GM23338 (cell line): ENCODE measurements around the gene PPP2R2B. TPM values are rescaled to one million over a fixed set of nuclear protein-coding genes. Genes with fewer than 3 reads are reported as not detected.

Experiments used
- ATAC-seq: fragments of 200-7000 bp; cut with Tn5 transposase; 3 replicates; pipeline ENCODE4 v1.9.1; 2020
- DNase-seq: peaks from one replicate; pipeline ENCODE4 v3.0.0-alpha.2; 2015; ENCODE audit warnings: low spot score
- H2AFZ ChIP-seq: fragments of 200-600 bp; sonication (generic); 2 replicates; pipeline ENCODE4 v1.8.0; 2016; ENCODE audit warnings: antibody characterized with exemption, mild to moderate bottlenecking, moderate library complexity
- H3F3A ChIP-seq: fragments of 200-600 bp; sonication (generic); replicated peaks from 2 replicates; pipeline ENCODE4 v1.8.0; 2017; ENCODE audit warnings: antibody characterized with exemption, mixed run types, low read depth
- H3K27ac ChIP-seq: fragments of 200-600 bp; sonication (generic); 2 replicates; pipeline ENCODE4 v1.6.1; 2016; ENCODE audit warnings: low read depth
- H3K27me3 ChIP-seq: fragments of 200-600 bp; sonication (generic); 2 replicates; pipeline ENCODE4 v1.8.0; 2016; ENCODE audit warnings: mild to moderate bottlenecking, mixed run types, moderate library complexity; ENCODE audit not compliant: insufficient read depth
- H3K36me3 ChIP-seq: fragments of 200-600 bp; sonication (generic); 2 replicates; pipeline ENCODE4 v1.8.0; 2016; ENCODE audit warnings: mild to moderate bottlenecking; ENCODE audit not compliant: insufficient read depth
- H3K4me1 ChIP-seq: fragments of 200-600 bp; sonication (generic); 2 replicates; pipeline ENCODE4 v1.8.0; 2016; ENCODE audit warnings: mild to moderate bottlenecking, moderate library complexity; ENCODE audit not compliant: insufficient read depth
- H3K4me2 ChIP-seq: fragments of 200-600 bp; sonication (generic); 2 replicates; pipeline ENCODE4 v1.7.1; 2017; ENCODE audit warnings: mixed run types
- H3K4me3 ChIP-seq: fragments of 200-600 bp; sonication (generic); 2 replicates; pipeline ENCODE4 v1.6.1; 2016; ENCODE audit warnings: mixed run types
- H3K79me2 ChIP-seq: fragments of 200-600 bp; sonication (generic); replicated peaks from 2 replicates; pipeline ENCODE4 v1.8.0; 2017; ENCODE audit warnings: mild to moderate bottlenecking; ENCODE audit not compliant: insufficient read depth
- H3K9me2 ChIP-seq: fragments of 200-600 bp; sonication (generic); 2 replicates; pipeline ENCODE4 v1.8.0; 2017; ENCODE audit not compliant: insufficient read depth
- H4K20me1 ChIP-seq: fragments of 200-600 bp; sonication (generic); replicated peaks from 2 replicates; pipeline ENCODE4 v1.8.0; 2017; ENCODE audit warnings: mild to moderate bottlenecking; ENCODE audit not compliant: insufficient read depth
- H3K27ac Mint-ChIP-seq: 2 replicates; pipeline ENCODE4 v1.8.0; 2020; ENCODE audit warnings: inconsistent platforms, mild to moderate bottlenecking, moderate library complexity, mixed read lengths
- H3K27me3 Mint-ChIP-seq: 3 replicates; pipeline ENCODE4 v1.8.0; 2022; ENCODE audit warnings: low read depth, mild to moderate bottlenecking, moderate library complexity, mixed read lengths, inconsistent platforms; ENCODE audit not compliant: insufficient read depth, poor library complexity
- H3K36me3 Mint-ChIP-seq: 3 replicates; pipeline ENCODE4 v1.8.0; 2021; ENCODE audit warnings: low read depth, mild to moderate bottlenecking, inconsistent platforms, moderate library complexity, mixed read lengths
- H3K4me1 Mint-ChIP-seq: 3 replicates; pipeline ENCODE4 v1.8.0; 2020; ENCODE audit warnings: mild to moderate bottlenecking, inconsistent platforms, mixed read lengths
- H3K4me3 Mint-ChIP-seq: 3 replicates; pipeline ENCODE4 v1.8.0; 2021; ENCODE audit warnings: moderate library complexity, mild to moderate bottlenecking, inconsistent platforms, mixed read lengths
- H3K9me3 Mint-ChIP-seq: 3 replicates; pipeline ENCODE4 v1.8.0; 2020; ENCODE audit warnings: moderate library complexity, mild to moderate bottlenecking, inconsistent platforms, mixed read lengths
- EZH2 ChIP-seq: fragments of 200-600 bp; sonication (generic); IDR thresholded peaks from one replicate; pipeline ENCODE4 v1.8.0; 2017; ENCODE audit warnings: antibody characterized with exemption, mild to moderate bottlenecking, low read depth; ENCODE audit not compliant: unreplicated experiment
- POLR2AphosphoS5 ChIP-seq: IDR thresholded peaks from 2 replicates; pipeline ENCODE4 v1.6.1; 2016; ENCODE audit warnings: antibody characterized with exemption, low read depth
- STAT1 ChIP-seq: IDR thresholded peaks from one replicate; pipeline ENCODE4 v1.6.1; 2016; ENCODE audit warnings: antibody characterized with exemption; ENCODE audit not compliant: unreplicated experiment
- ZNF114 ChIP-seq: fragments of 250-450 bp; sonication (Bioruptor Pico); IDR thresholded peaks from 2 replicates; pipeline ENCODE4 v1.5.0; 2020; ENCODE audit warnings: mild to moderate bottlenecking, moderate library complexity
- ZNF331 ChIP-seq: fragments of 250-450 bp; sonication (Bioruptor Pico); IDR thresholded peaks from 2 replicates; pipeline ENCODE4 v1.5.0; 2020; ENCODE audit warnings: low read depth, mild to moderate bottlenecking, moderate library complexity
- ZNF462 ChIP-seq: fragments of 250-450 bp; sonication (Bioruptor Pico); IDR thresholded peaks from 2 replicates; pipeline ENCODE4 v1.5.0; 2020; ENCODE audit warnings: mild to moderate bottlenecking, moderate library complexity
- polyA plus RNA-seq: library from polyadenylated mRNA; unstranded; fragments of >200 nt; fragmentation: Nextera tagmentation; extraction: Ambion mirVana; gene quantifications from 2 replicates; pipeline ENCODE4 v1.2.1, GENCODE V29; 2016
- total RNA-seq: library from RNA; depleted of rRNA; stranded (reverse); fragments of >200 nt; shearing (Covaris generic); gene quantifications from 2 replicates; pipeline ENCODE4 v1.2.3, GENCODE V29; 2014

PPP2R2B gene
- total and polyA plus RNA-seq, 2 experiments from 2014 or later = 21.3 to 33.9 TPM

DNA sequence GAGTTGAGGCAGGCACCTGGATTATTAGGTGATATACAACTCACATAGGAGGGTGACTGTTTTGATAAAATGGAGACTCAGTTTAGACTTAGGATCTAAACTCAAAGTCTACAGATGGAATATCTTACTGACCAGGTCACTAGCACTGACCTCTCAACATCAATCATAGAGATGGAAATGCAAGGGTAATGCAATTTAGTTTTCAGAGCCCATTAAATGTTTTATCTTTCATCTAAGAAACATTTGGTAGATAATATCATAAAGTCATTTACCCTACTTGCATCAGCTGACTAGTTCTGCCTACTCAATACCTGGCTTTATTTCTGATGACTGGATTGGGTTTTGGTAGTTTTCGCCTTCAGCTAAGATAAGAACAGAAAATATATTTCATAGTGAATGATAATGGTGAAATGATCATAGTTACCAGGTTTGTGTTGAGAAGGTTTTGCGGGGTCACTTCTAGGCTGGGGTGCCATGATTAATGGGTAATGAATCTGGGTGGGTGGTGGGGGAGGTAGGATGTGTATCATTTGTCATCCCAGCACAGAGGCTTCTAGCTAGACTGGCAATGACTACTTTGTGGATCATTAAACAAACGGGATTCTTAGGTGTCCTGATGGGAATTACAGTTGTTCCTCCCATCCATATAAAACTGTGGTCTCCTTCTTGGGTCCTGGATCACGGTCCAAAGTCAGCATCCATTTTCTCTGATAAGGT is 173.4 kb downstream of the PPP2R2B start:
- Mint-ChIP-seq H3K9me3 (no peaks in the 10 kb centered on the region), H3K4me1 (peaks cover 15% of the 10 kb centered on the region), H3K4me3 (no peak overlapping the region), H3K27ac (no peak overlapping the region), H3K36me3 (peaks cover 7% of the 10 kb centered on the region), H3K27me3 (no peaks in the 10 kb centered on the region)
- Histone ChIP-seq H4K20me1 (no peaks in the 10 kb centered on the region), H3K36me3 (no peaks in the 10 kb centered on the region), H3F3A (no peaks in the 10 kb centered on the region), H3K4me1 (peaks cover 15% of the 10 kb centered on the region), H2AFZ (no peak overlapping the region), H3K27me3 (no peaks in the 10 kb centered on the region), H3K27ac (no peak overlapping the region), H3K4me3 (no peak overlapping the region), H3K9me2 (0 out of 2 replicates have a peak, but pooled peaks cover 4% of the 10 kb centered on the region), H3K4me2 (no peak overlapping the region), H3K79me2 (no peaks in the 10 kb centered on the region)
- DNase-seq (no peak), ATAC-seq (no peak)
- no peak for TF ChIP-seq ZNF462 (CRISPR knock-in tag)
- TF ChIP-seq POLR2AphosphoS5 = no peak
- TF ChIP-seq ZNF331 (CRISPR knock-in tag) = no peak
- TF ChIP-seq ZNF114 (CRISPR knock-in tag) = no peak
- TF ChIP-seq EZH2 = no peak
- no peak for TF ChIP-seq STAT1
